Kasumi-1 (cell line): ENCODE results near the gene RBP3.

Experiments
- DNase-seq, 2 experiments: peaks; one replicate each; lab custom pipeline; 2025; lab: John Stamatoyannopoulos, UW

Gene RBP3

GRCh38 chr10:47348138-47348651 is at the start of gene RBP3:
TSS of gene RBP3 (plus strand) at chr10:47348363. CDS start at chr10:47348485, 122 bp downstream.
- DNase-seq, result no peak

- DNase-seq, result no peak
Measured at GRCh38 chr10:47298715-47299114, 49.4 kb upstream of the RBP3 start.

DNA sequence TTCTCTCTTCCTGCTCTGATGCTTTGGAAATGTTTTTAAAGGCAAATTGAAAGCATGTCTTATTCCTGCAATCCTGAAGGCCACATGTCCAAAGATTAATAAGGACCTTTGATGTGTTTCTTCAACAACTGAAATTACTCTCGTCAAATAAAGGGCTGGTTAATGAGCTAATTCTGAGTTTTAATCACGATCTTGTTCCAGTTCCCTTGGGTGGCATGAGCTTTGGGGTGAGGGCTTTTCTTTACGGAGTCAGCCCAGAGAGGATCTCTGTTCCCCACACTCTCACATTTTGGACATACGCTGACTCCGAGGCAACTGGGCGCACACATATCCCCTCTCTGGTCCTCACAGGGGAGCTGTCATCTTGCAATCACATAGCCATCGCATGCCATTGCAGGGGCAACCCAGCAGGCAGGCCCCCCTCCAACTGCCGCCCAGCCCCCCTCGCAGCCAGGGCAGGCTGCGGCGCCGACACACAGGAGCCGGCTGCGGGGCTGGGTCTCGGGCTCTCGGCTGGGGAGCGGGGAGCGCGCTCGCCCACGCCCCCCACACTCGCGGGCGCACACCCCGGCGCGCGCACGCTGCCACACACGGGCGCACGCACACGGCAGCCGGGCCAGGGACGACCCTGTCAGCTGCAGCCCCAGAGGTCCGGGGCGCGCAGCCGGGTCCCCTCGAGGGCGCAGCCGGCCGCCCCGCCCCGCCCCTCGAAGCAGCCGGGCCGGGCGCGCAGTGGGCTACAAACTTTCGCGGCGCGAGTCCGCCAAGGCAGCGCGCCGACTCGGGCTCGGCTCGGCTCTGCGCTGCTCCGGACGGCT is 48.3 kb upstream of the RBP3 start, which contains the start of gene GDF10:
TSS of gene GDF10 (plus strand) at position 587 of the 818 bp plus-strand sequence. CDS start 455 bp downstream, outside the sequence.
- DNase-seq, result no peak

DNA sequence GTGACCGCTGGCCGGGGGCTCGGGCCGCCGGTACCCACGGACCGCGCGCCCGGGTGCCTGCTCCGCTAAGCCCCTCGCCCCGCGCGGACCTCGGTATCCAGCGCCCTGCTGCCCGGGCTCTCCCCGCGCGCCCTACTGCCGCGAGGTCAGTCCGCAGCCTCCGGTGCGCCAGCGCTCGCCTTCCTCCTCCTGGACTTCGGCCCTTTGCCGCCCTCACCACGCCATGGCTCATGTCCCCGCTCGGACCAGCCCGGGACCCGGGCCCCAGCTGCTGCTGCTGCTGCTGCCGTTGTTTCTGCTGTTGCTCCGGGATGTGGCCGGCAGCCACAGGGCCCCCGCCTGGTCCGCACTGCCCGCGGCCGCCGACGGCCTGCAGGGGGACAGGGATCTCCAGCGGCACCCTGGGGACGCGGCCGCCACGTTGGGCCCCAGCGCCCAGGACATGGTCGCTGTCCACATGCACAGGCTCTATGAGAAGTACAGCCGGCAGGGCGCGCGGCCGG is 47.7 kb upstream of the RBP3 start:
- DNase-seq, result no peak

- DNase-seq, result no peak
Measured at GRCh38 chr10:47301833-47302232, 46.3 kb upstream of the RBP3 start.

DNA sequence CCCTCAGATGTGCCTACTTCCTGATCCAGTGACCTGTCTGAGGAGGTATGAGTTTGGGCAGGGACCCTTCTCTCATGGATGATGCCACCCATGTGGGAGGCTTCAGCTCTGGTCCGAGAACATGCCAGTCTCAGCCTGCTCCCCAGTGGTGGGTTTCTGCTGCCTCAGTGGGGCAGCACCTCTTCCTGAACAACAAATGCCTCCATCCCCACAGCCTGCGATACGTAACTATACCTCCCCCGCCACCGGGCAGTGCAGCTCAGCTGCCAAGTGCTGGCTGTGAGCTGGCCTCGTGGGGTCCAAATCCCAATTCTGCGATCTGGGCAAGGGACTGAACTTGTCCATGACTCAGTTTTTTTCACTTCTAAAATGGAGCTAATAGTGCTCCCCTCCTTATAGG is 45.1 kb upstream of the RBP3 start:
- no peak for DNase-seq

- DNase-seq, result no peak
Measured at GRCh38 chr10:47303866-47304265, 44.3 kb upstream of the RBP3 start.

DNA sequence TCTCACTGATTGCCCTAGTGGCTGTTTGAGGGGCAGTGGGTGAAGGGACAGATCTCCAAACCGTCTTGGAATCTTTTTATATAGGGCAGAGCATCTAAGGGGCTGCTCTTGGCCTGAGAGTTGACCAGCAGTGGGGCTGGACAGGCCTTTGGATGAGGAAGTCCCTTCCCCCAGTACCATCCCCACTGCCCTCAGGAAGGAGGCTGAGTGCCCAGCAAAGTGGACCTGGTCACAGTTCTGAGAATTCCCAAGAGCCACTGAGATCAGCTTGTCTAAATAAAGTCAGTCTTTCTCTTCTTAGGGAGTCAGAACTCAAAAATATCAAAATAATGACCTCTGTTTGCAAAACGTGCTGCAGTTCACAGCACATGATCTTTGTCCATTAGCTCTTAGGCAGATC is 42.6 kb upstream of the RBP3 start:
- no peak for DNase-seq

DNA sequence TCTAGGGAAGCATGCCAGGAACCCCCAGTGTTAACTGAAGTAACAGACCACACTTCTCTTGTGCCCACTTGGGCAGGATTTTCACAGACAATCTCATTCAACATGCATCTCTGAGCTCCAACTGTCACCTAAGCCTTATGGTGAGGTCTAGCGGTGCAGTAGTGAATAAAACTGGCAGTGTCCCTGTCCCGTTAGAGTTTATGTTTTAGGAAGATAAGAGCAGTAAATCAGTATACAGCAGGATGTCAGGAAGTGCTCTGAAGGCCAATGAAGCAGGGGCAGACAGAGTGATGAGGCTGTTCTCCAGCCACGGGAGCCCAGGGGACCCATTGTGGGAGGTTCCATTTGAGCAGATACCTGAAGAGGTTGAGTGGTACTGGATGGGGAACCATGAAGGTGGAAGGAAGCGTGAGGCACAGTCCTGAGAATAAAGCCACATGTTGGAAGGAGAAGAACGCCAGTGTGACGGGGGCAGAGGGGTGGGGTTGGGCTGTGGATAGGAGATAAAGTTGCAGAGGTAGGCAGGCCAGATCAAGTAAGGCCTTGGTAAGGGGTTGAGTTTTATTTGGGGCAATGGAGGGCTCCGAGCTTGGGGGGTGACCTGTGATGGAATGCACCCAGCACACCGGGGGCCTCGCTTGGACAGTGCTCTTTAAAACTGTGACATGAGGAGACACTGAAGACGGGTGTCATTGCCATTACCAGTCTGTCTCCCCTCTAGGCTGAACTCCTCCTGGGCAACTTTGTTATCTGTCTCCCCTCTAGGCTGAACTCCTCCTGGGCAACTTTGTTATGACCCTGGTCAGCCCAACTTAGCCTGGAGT is 41.6 kb upstream of the RBP3 start:
- DNase-seq, result no peak

DNA sequence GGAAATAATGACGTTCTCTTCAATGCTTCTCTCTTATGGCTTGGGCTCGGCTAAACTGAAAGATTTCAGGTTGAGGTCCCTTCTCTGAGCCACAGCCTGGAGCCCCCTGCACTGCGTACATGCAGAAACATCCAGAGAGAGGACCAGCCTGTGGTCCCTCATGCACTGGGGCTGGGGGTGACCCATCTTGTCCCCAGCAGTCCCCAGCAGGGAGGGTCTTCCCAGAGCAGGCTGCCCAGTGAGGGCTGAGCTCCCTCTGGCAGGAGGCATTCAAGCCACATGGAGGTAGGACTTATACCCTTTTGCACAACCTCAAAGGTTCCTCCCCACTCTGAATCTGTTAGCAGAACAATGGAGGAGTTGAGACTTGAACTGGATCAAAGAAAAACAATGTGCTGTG is 40.8 kb upstream of the RBP3 start:
- no peak for DNase-seq

- DNase-seq, result no peak
Measured at GRCh38 chr10:47308775-47309174, 39.4 kb upstream of the RBP3 start.

- peak in 1 of 2 experiments; percentile 9 for DNase-seq
Measured at GRCh38 chr10:47309408-47310089, 38.6 kb upstream of the RBP3 start.

DNA sequence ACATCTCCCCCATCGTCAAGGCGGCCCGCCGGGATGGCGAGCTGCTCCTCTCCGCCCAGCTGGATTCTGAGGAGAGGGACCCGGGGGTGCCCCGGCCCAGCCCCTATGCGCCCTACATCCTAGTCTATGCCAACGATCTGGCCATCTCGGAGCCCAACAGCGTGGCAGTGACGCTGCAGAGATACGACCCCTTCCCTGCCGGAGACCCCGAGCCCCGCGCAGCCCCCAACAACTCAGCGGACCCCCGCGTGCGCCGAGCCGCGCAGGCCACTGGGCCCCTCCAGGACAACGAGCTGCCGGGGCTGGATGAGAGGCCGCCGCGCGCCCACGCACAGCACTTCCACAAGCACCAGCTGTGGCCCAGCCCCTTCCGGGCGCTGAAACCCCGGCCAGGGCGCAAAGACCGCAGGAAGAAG is 38.1 kb upstream of the RBP3 start:
- no peak for DNase-seq

- peak in 1 of 2 experiments; percentile 5 for DNase-seq
Measured at GRCh38 chr10:47311193-47311931, 36.8 kb upstream of the RBP3 start.

DNA sequence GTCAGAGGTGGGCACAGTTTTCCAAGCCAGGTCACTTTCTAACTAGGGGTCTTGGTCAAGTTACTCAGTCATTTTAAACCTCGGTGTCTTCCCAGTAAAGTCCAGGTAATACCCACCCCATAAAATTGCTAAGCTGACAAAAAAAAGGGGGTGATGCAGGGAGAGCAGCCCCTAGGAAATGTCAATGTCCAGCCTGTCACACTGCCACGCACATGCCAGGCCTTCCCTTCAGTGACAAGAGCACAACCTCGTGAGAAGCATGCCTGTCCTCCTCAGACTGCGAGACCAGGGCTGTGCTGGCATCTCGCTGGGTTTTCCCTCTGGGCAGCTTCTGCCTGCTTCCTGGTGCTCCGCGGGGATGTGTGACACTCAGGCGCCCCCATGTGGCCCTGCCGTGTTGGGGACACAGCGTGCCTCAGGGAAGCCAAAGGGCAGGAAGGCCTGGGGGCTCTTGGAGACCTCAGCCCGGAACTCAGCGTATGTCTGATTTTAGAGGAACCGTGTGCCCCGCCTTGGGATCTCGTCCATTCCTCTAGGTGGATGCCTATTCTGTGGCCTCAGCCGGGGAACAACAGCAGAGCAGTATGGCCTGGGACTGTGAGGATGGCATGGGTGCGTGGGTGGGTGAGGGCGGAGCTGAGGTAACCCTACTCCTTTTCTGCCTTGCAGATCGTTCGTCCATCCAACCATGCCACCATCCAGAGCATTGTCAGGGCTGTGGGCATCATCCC is 36.1 kb upstream of the RBP3 start:
- peak; percentile 74 to 78 for DNase-seq

- no peak for DNase-seq
Measured at GRCh38 chr10:47312663-47312995, 35.5 kb upstream of the RBP3 start.

DNA sequence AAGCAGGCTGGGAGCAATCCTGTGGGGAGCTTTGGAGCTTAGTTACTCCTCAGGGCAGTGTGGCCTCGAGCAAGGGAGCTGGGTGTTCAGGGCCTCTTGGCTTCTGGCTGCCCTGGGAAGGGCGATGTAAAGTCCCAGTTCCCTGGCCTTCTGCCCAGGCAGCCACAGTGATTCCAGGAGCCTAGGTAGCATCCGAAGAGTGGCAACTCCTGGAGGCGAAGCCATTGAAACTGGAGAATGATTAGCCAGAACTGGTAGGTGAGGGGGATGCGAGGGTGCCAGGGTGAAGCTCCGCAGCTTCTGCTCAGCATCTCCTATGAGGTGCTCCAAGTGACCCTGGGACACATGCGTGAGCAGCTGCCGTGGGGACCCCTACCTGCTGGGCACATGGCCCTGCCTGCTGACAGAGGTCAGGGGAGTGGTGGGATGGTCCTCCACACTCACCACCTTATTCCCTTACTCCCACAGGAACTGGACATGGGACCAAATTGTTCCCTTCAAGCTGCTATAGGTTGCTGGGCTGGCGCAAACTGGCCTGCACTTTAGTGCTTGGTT is 33.7 kb upstream of the RBP3 start:
- DNase-seq, result no peak

DNA sequence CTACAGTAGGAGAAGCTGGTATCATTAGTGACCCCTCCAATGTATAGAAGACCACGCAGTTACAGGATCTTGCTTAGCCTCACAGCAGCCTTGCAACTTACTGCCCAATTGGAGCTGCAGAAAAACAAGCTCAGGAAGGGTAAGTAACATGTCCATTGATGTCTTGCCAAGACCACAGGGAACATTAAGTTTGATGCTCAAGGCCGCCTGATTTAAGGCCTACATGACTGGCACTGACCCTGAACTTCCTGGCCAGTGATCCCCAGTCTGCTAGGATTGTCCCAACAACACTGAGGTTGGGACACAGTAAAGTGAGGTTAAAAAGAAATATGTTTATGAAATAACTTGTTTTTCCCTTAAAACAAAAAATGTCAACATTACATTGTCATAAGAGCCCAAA is 32.7 kb upstream of the RBP3 start:
- DNase-seq, result no peak

GRCh38 chr10:47316131-47316530 is 32.0 kb upstream of the RBP3 start:
- DNase-seq, result no peak

DNA sequence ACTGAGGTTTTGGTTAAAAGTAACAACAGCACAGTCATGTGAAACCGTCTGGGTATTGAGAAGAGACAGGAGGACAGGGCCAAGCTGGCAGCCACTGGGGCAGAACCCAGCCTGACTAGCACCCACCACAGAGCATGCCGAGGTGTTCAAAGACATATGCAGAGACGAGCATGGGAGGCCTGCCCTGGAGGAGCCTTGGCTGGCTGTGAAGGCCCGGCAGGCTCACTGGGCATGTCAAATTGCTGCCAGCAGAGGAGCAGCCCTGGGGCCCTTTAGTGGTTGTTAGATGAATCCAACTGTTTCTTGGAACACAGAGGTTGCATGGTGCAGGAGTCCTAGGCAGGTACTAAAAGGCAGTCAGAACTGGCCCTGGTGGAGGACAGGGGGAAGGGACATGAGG is 30.9 kb upstream of the RBP3 start:
- no peak for DNase-seq
